A549 (cell line): Measurements from ENCODE around the gene CTAG1B. TPM values are rescaled to one million over a fixed set of nuclear protein-coding genes. Genes with fewer than 3 reads are reported as not detected.
A peak's percentile ranks its signal among the peaks of the same experiment; 100 is the strongest.
"Not testable (repeated sequence)": the region's sequence is repeated elsewhere in the genome, so short reads cannot be mapped to it uniquely, and the experiment has no call there.

Experiments used
- ATAC-seq, 2 experiments: fragments of 200-7000 bp in 1 of 2; fragments of >200 bp in 1 of 2; cut with Nextera tagmentation in 1 of 2; cut with Tn5 transposase in 1 of 2; 3 replicates each; pipeline versions ENCODE4 v1.8.0 to v1.9.1; 2018 to 2020; ENCODE audit warnings: mild to moderate bottlenecking in 1 of 2, moderate library complexity in 1 of 2
- CTCF ChIA-PET: fragments of 300-600 bp; sonication (Branson Sonifier 250); formaldehyde crosslinking; extraction: SDS; loops from one replicate; lab custom pipeline; 2021; ENCODE audit warnings: antibody characterized with exemption, inconsistent platforms; lab: Yijun Ruan, JAX
- POLR2A ChIA-PET: fragments of 350-600 bp; formaldehyde crosslinking; extraction: SDS; loops from one replicate; lab custom pipeline; 2021; ENCODE audit warnings: antibody characterized with exemption, inconsistent platforms; lab: Yijun Ruan, JAX
- DNase-seq, 2 experiments: peaks; one replicate each; pipeline versions ENCODE4 v3.0.0 to v3.0.0-alpha.2; 2011 to 2016; ENCODE audit warnings: low read depth in 1 of 2, low spot score in 1 of 2
- FAIRE-seq: peaks from 2 replicates; lab custom pipeline; 2011; peaks lifted over from hg19 to GRCh38; lab: Jason Lieb, UNC
- H3K27ac ChIP-seq, 2 experiments: fragments of >200 bp; sonication (Bioruptor Twin); formaldehyde crosslinking; 3 replicates each; pipeline ENCODE4 v1.5.1; 2016 to 2017
- H3K4me1 ChIP-seq: fragments of >200 bp; sonication (Bioruptor Twin); formaldehyde crosslinking; 3 replicates; pipeline ENCODE4 v1.6.1; 2016
- H3K4me2 ChIP-seq: fragments of >200 bp; sonication (Bioruptor Twin); formaldehyde crosslinking; 3 replicates; pipeline ENCODE4 v1.6.1; 2016
- H3K4me3 ChIP-seq: fragments of >200 bp; sonication (Bioruptor Twin); formaldehyde crosslinking; 3 replicates; pipeline ENCODE4 v1.5.1; 2016
- H3K9me3 ChIP-seq: fragments of >200 bp; sonication (Bioruptor Twin); formaldehyde crosslinking; 3 replicates; pipeline ENCODE4 v1.6.1; 2016
- EHMT2 ChIP-seq: fragments of 200-600 bp; sonication (generic); IDR thresholded peaks from 2 replicates; pipeline ENCODE4 v1.6.1; 2016; ENCODE audit warnings: antibody characterized with exemption, low read depth, mild to moderate bottlenecking, moderate library complexity
- FOXS1 ChIP-seq: fragments of 250-450 bp; sonication (Bioruptor Pico); IDR thresholded peaks from 2 replicates; pipeline ENCODE4 v1.5.0; 2020; ENCODE audit warnings: mild to moderate bottlenecking, moderate library complexity
- HOXA7 ChIP-seq: fragments of 250-450 bp; sonication (Bioruptor Pico); IDR thresholded peaks from 2 replicates; pipeline ENCODE4 v1.5.0; 2020; ENCODE audit warnings: mild to moderate bottlenecking, moderate library complexity
- KDM5A ChIP-seq: fragments of 200-600 bp; sonication (generic); IDR thresholded peaks from 2 replicates; pipeline ENCODE4 v1.6.1; 2016; ENCODE audit warnings: antibody characterized with exemption, mild to moderate bottlenecking
- RARB ChIP-seq: fragments of 250-450 bp; sonication (Bioruptor Pico); IDR thresholded peaks from 2 replicates; pipeline ENCODE4 v1.8.0; 2021; ENCODE audit warnings: mild to moderate bottlenecking, moderate library complexity
- RNF2 ChIP-seq: fragments of 200-600 bp; sonication (generic); IDR thresholded peaks from 2 replicates; pipeline ENCODE4 v1.6.1; 2016; ENCODE audit warnings: low read depth, mild to moderate bottlenecking, antibody characterized with exemption, moderate library complexity, borderline replicate concordance
- SMC3 ChIP-seq: fragments of >200 bp; sonication (Bioruptor Twin); formaldehyde crosslinking; IDR thresholded peaks from 3 replicates; pipeline ENCODE4 v1.6.1; 2018; ENCODE audit warnings: inconsistent platforms
- TFCP2L1 ChIP-seq: fragments of 250-450 bp; sonication (Bioruptor Pico); IDR thresholded peaks from 2 replicates; pipeline ENCODE4 v1.5.0; 2021; ENCODE audit warnings: mild to moderate bottlenecking
- USF2 ChIP-seq: fragments of 450-650 bp; IDR thresholded peaks from 2 replicates; pipeline ENCODE4 v1.6.1; 2014; ENCODE audit warnings: antibody characterized with exemption
- WGBS: methylation state at CpG from one replicate; pipeline ENCODE4 v1.1.6; 2017; ENCODE audit errors: missing lambda C conversion rate; 5-methylcytosine and 5-hydroxymethylcytosine counted together
- polyA plus RNA-seq, 4 experiments: library from polyadenylated mRNA; depleted of rRNA in 3 of 4; stranded (reverse); fragments of >200 nt; fragmentation: RNase III in 1 of 4; extraction: RNeasy Plus Mini Kit Qiagen cat#74134 plus additional on column Dnase treatment in 1 of 4; gene quantifications; 2 replicates in 3 of 4; 3 replicates in 1 of 4; pipeline ENCODE4 v1.2.3, GENCODE V29; 2011 to 2017

Gene CTAG1B
- polyA plus RNA-seq, 2 of the 4 experiments (the other 2 are of a cell fraction) = not detected

DNA sequence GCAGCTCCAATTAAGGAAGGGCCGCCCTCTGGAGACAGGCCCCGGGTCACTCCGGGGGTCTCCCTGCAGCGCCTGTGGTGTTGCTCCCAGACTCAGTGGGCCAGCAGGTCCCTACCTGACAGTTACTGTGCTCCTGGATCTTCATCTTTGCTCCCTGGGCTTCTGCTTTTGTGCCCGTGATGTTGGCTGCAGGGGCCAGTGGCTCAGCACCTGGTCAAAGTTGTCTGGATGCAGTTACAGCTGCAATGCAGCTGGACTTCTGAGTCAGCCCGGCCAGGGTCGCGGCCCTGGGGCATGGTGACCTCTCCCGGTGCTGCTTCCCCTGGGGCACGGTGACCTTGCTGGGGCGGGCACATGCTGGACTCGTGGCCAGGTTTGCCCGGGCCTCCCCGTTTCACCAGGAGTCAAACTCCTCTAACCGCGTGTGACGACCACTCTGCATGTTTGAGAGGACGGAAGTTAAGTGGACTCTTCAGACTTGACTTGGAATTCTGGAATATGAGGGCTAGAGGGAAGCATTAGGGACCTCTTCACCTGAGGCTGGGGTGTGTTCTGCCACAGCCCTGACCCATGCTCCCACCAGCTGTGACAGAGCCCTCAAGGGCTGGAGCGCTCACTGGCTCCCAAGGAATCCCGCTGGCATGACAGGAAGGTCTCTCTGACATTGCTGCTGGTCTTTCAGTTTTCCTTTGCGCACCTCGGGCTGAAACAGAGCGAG, 30.6 kb upstream of the CTAG1B start:
- Histone ChIP-seq H3K4me3 (no peak overlapping the region), H3K27ac (no peak overlapping the region), H3K9me3 (no peaks in the 10 kb centered on the region), H3K4me1 (no peaks in the 10 kb centered on the region), H3K4me2 (no peak overlapping the region)
- POLR2A ChIA-PET = no interaction called here
- WGBS = 65% methylated on average over 15 of the region's 23 CpGs
- TF ChIP-seq TFCP2L1 (no peak), HOXA7 (no peak)
- DNase-seq (no peak), FAIRE-seq (no peak), ATAC-seq (no peak)
- CTCF ChIA-PET = no interaction called here

DNA sequence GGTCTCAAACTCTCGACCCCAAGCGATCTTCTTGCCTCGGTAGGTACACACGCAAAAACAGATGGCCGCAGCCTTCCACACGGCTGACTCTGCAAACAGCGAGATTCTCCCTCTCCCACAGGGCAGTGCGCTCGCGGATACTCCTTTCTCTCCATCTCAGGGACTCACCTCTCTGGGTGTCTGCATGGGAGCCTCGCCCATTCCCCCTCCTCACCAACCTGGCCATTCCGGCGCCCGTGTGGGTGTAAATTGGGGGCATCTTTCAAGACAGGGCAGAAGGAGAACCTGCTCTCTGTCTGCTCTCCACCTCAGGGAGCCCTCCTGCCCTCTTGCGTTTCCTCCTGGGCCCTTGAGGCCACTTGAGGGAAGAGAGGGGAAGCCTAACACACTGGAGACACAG, 29.8 kb upstream of the CTAG1B start:
- ATAC-seq (no peak), FAIRE-seq (no peak), DNase-seq (no peak)
- ChIA-PET POLR2A (no interaction called here), CTCF (no interaction called here)
- TF ChIP-seq USF2 (no peak), HOXA7 (no peak), TFCP2L1 (no peak), FOXS1 (CRISPR knock-in tag) (no peak), KDM5A (no peak), EHMT2 (no peak), RARB (no peak), SMC3 (no peak), RNF2 (no peak)
- Histone ChIP-seq H3K9me3 (no peaks in the 10 kb centered on the region), H3K4me2 (no peak overlapping the region), H3K4me1 (no peaks in the 10 kb centered on the region), H3K27ac (no peak overlapping the region), H3K4me3 (no peak overlapping the region)
- WGBS = 57% methylated on average over 14 of the region's 15 CpGs

- H3K27ac ChIP-seq, FAIRE-seq, CTCF ChIA-PET, H3K4me3 ChIP-seq, ATAC-seq, POLR2A ChIA-PET, DNase-seq, H3K4me2 ChIP-seq, H3K9me3 ChIP-seq, H3K4me1 ChIP-seq: not testable (repeated sequence)
- no CpG with 5 or more reads among the region's 24 CpGs for WGBS
These were observed 26.8 kb upstream of the CTAG1B start for GRCh38 chrX:154645745-154646378.

GRCh38 chrX:154643708-154644107, 24.6 kb upstream of the CTAG1B start:
- CTCF ChIA-PET, H3K4me3 ChIP-seq, H3K4me2 ChIP-seq, H3K4me1 ChIP-seq, FAIRE-seq, POLR2A ChIA-PET, DNase-seq, H3K9me3 ChIP-seq, H3K27ac ChIP-seq, ATAC-seq: not testable (repeated sequence)
- WGBS = no CpG with 5 or more reads among the region's 31 CpGs

DNA sequence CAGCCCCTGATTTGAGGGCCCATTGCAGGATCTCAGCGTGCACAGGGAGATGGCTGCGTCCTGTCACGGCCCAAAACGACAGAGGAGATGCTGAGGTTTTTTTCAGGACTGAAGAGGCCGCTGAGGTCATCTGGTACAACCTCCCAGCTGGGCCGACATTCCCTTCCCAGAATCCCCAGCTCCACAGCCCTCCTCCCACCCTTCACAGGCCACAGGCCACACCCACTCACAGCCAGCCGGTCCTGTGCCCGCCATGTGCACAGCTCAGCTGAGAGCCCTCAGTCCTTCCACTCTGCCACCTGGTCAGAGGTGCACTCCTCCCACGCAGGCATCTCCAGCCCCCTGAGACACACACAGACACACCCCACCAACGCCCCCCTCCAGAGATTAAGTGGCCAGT, 22.7 kb upstream of the CTAG1B start:
- H3K9me3 ChIP-seq, H3K4me2 ChIP-seq, DNase-seq, H3K27ac ChIP-seq, FAIRE-seq, POLR2A ChIA-PET, H3K4me3 ChIP-seq, CTCF ChIA-PET, H3K4me1 ChIP-seq: not testable (repeated sequence)
- ATAC-seq = peak in 1 of 2 experiments; percentile 58; a peak in 3 of 6 replicates
- WGBS = no CpG with 5 or more reads among the region's 10 CpGs

DNA sequence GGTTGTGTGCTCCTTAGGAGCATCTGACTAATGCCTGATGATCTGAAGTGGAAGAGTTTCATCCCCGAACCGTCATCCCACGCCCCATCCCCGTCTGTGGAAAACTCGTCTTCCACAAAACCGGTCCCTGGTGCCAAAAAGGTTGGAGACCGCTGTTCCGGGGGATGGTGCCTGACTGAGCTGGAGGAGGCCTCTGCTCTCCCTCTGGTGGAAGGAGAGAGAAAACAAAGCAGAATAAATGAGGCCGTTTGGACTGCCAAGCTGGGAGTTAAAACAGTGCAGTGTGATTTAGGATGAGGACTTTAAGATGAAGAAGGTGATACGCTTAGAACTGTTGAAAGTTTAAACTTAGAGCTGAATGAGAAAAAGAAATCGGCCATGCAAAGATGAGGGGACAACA, 14.6 kb upstream of the CTAG1B start:
- H3K4me1 ChIP-seq, POLR2A ChIA-PET, CTCF ChIA-PET, DNase-seq, H3K4me3 ChIP-seq, H3K9me3 ChIP-seq, H3K27ac ChIP-seq, H3K4me2 ChIP-seq, FAIRE-seq: not testable (repeated sequence)
- peak in 1 of 2 experiments; percentile 69; a peak in 3 of 6 replicates for ATAC-seq
- WGBS = no CpG with 5 or more reads among the region's 11 CpGs

DNA sequence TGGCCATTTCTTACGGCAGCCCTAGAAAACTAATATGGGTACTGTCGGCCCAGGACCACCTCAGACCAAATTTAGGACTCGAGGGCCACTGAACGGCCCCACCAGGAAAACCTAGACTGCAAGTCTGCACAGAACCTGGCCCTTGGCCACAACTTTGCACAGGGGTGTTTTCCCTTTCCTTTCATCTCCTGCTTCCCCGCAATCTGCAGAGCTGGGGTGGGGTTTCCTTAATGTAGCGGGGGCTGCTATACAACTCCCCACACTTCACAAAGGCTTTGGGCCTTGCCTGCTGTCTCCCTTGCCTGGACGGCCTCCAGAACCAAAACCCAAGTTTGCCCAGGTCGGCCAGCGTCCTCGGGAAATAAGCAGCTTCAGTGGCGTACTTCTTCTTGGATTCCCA, 11.9 kb upstream of the CTAG1B start:
- no CpG with 5 or more reads among the region's 11 CpGs for WGBS

GRCh38 chrX:154628960-154629359, 9.9 kb upstream of the CTAG1B start:
- H3K4me2 ChIP-seq, H3K4me1 ChIP-seq, CTCF ChIA-PET, H3K4me3 ChIP-seq, H3K9me3 ChIP-seq, POLR2A ChIA-PET, DNase-seq, FAIRE-seq, H3K27ac ChIP-seq: not testable (repeated sequence)
- no CpG with 5 or more reads among the region's 5 CpGs for WGBS
- ATAC-seq = peak; percentile 84 to 87

More for the DNA sequence above, 11.9 kb upstream of the CTAG1B start:
- POLR2A ChIA-PET, ATAC-seq, H3K4me3 ChIP-seq, CTCF ChIA-PET, FAIRE-seq, H3K27ac ChIP-seq, H3K9me3 ChIP-seq, H3K4me2 ChIP-seq, DNase-seq, H3K4me1 ChIP-seq: not testable (repeated sequence)

GRCh38 chrX:154620767-154621414, 1.8 kb upstream of the CTAG1B start:
- H3K27ac ChIP-seq, CTCF ChIA-PET, H3K4me2 ChIP-seq, H3K4me3 ChIP-seq, H3K4me1 ChIP-seq, DNase-seq, POLR2A ChIA-PET, H3K9me3 ChIP-seq: not testable (repeated sequence)
- 0% methylated on average over 1 of the region's 11 CpGs for WGBS
- ATAC-seq (peak; percentile 73 to 95; a peak in 5 of 6 replicates), FAIRE-seq (peak; percentile 98)
